T-helper 22 cell (primary cell): ENCODE measurements around the gene UBE2U.

ENCODE experiments used
- DNase-seq: peaks from one replicate; pipeline ENCODE4 v3.0.0-alpha.2; 2020; ENCODE audit warnings: low read depth

Gene UBE2U

GRCh38 chr1:64203420-64203819 lies at the start of gene UBE2U:
TSS of gene UBE2U (plus strand) at chr1:64203623. CDS start at chr1:64204051, 428 bp downstream.
- no peak for DNase-seq

GRCh38 chr1:64155278-64155677 lies 48.1 kb upstream of the UBE2U start:
- DNase-seq, result no peak

GRCh38 chr1:64161357-64161941 lies 42.0 kb upstream of the UBE2U start:
- DNase-seq, result no peak

- DNase-seq, result no peak
Measured at GRCh38 chr1:64162151-64162550, 41.3 kb upstream of the UBE2U start.

GRCh38 chr1:64162804-64163203 lies 40.6 kb upstream of the UBE2U start:
- no peak for DNase-seq

GRCh38 chr1:64163431-64163830 lies 40.0 kb upstream of the UBE2U start:
- no peak for DNase-seq

- DNase-seq, result no peak
Measured at GRCh38 chr1:64163970-64164369, 39.5 kb upstream of the UBE2U start.

GRCh38 chr1:64166629-64167028 lies 36.8 kb upstream of the UBE2U start:
- no peak for DNase-seq

- no peak for DNase-seq
Measured at GRCh38 chr1:64167176-64167575, 36.2 kb upstream of the UBE2U start.

GRCh38 chr1:64171246-64171645 lies 32.2 kb upstream of the UBE2U start:
- DNase-seq, result no peak

- no peak for DNase-seq
Measured at GRCh38 chr1:64171797-64172281, 31.6 kb upstream of the UBE2U start.

GRCh38 chr1:64172458-64172983 lies 30.9 kb upstream of the UBE2U start:
- no peak for DNase-seq

GRCh38 chr1:64173336-64173940 lies 30.0 kb upstream of the UBE2U start:
- no peak for DNase-seq

- DNase-seq, result no peak
Measured at GRCh38 chr1:64175639-64176038, 27.8 kb upstream of the UBE2U start.

- no peak for DNase-seq
Measured at GRCh38 chr1:64176659-64177058, 26.8 kb upstream of the UBE2U start.

GRCh38 chr1:64179588-64179987 lies 23.8 kb upstream of the UBE2U start:
- DNase-seq, result no peak

- DNase-seq, result no peak
Measured at GRCh38 chr1:64182207-64182606, 21.2 kb upstream of the UBE2U start.

- no peak for DNase-seq
Measured at GRCh38 chr1:64183395-64184002, 19.9 kb upstream of the UBE2U start.

GRCh38 chr1:64184003-64184440 lies 19.4 kb upstream of the UBE2U start:
- DNase-seq, result no peak

GRCh38 chr1:64186138-64186897 lies 17.1 kb upstream of the UBE2U start:
- DNase-seq, result no peak

- no peak for DNase-seq
Measured at GRCh38 chr1:64186898-64187280, 16.5 kb upstream of the UBE2U start.

GRCh38 chr1:64187646-64188045 lies 15.8 kb upstream of the UBE2U start:
- no peak for DNase-seq

- DNase-seq, result no peak
Measured at GRCh38 chr1:64192290-64192689, 11.1 kb upstream of the UBE2U start.
